Measurements from ENCODE around the gene GSN. TPM values are rescaled to one million over a fixed set of nuclear protein-coding genes. Genes with fewer than 3 reads are reported as not detected.

Gene GSN
- total and polyA plus RNA-seq, 10 of the 15 experiments (the other 5 are each of a cell fraction or from before 2014, with no cell fraction given), result 0.66 to 9.2 (median 6.2) TPM

DNA sequence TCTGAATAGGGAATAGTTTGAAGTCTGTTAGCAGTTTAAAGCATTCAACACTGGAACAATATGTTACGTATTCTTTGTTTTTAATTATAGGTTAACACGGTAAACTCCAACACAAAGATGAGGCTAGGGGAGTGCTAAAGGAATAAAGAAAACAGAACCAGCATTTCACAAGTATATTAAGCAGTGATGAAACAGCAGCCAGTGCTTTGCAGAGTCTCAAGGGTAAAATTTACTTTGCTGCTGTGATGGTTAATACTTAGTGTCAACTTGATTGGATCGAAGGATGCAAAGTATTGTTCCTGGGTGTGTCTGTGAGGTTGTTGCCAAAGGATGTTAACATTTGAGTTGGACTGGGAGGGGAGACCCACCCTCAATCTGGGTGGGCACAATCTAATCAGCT is 30.0 kb upstream of the GSN start (continued):
- TF ChIP-seq BHLHE40 (IDR thresholded peaks at IDR 0.05; ENCODE audit: borderline replicate concordance in 1 of 2, low read depth in 2 of 2, low read length in 1 of 2) (no peak), PAX8 (IDR thresholded peaks at IDR 0.05) (no peak), MEF2A (IDR thresholded peaks at IDR 0.05; ENCODE audit: insufficient read depth, low read depth, low read length) (no peak), PBX3 (IDR thresholded peaks at IDR 0.05; ENCODE audit: insufficient replicate concordance, low read depth, low read length) (no peak), FOXK2 (IDR thresholded peaks at IDR 0.05) (no peak), ZBTB11 (CRISPR knock-in tag; IDR thresholded peaks at IDR 0.05) (no peak), POU2F2 (IDR thresholded peaks at IDR 0.05; ENCODE audit: borderline replicate concordance, low read depth, low read length) (no peak), BRCA1 (IDR thresholded peaks at IDR 0.05; ENCODE audit: low read depth, low read length) (no peak), NFXL1 (IDR thresholded peaks at IDR 0.05; ENCODE audit: borderline replicate concordance) (no peak), POLR2AphosphoS5 (IDR thresholded peaks at IDR 0.05; ENCODE audit: low read length) (no peak), ETV6 (conservative IDR thresholded peaks at IDR 0.05 in 1 of 2, IDR thresholded peaks at IDR 0.05 in 1 of 2; ENCODE audit: borderline replicate concordance in 1 of 2, low read depth in 1 of 2) (no peak), CBX5 (IDR thresholded peaks at IDR 0.05; ENCODE audit: low read depth) (no peak), CHD2 (IDR thresholded peaks at IDR 0.05; ENCODE audit: borderline replicate concordance, low read depth, low read length) (no peak)
- TF ChIP-seq, protein P1, sequence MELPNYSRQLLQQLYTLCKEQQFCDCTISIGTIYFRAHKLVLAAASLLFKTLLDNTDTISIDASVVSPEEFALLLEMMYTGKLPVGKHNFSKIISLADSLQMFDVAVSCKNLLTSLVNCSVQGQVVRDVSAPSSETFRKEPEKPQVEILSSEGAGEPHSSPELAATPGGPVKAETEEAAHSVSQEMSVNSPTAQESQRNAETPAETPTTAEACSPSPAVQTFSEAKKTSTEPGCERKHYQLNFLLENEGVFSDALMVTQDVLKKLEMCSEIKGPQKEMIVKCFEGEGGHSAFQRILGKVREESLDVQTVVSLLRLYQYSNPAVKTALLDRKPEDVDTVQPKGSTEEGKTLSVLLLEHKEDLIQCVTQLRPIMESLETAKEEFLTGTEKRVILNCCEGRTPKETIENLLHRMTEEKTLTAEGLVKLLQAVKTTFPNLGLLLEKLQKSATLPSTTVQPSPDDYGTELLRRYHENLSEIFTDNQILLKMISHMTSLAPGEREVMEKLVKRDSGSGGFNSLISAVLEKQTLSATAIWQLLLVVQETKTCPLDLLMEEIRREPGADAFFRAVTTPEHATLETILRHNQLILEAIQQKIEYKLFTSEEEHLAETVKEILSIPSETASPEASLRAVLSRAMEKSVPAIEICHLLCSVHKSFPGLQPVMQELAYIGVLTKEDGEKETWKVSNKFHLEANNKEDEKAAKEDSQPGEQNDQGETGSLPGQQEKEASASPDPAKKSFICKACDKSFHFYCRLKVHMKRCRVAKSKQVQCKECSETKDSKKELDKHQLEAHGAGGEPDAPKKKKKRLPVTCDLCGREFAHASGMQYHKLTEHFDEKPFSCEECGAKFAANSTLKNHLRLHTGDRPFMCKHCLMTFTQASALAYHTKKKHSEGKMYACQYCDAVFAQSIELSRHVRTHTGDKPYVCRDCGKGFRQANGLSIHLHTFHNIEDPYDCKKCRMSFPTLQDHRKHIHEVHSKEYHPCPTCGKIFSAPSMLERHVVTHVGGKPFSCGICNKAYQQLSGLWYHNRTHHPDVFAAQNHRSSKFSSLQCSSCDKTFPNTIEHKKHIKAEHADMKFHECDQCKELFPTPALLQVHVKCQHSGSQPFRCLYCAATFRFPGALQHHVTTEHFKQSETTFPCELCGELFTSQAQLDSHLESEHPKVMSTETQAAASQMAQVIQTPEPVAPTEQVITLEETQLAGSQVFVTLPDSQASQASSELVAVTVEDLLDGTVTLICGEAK (IDR thresholded peaks at IDR 0.05; ENCODE audit: borderline replicate concordance), result no peak
- TF ChIP-seq, protein P2, sequence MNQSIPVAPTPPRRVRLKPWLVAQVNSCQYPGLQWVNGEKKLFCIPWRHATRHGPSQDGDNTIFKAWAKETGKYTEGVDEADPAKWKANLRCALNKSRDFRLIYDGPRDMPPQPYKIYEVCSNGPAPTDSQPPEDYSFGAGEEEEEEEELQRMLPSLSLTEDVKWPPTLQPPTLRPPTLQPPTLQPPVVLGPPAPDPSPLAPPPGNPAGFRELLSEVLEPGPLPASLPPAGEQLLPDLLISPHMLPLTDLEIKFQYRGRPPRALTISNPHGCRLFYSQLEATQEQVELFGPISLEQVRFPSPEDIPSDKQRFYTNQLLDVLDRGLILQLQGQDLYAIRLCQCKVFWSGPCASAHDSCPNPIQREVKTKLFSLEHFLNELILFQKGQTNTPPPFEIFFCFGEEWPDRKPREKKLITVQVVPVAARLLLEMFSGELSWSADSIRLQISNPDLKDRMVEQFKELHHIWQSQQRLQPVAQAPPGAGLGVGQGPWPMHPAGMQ (IDR thresholded peaks at IDR 0.05; ENCODE audit: borderline replicate concordance), result no peak
- TF ChIP-seq, protein P3, sequence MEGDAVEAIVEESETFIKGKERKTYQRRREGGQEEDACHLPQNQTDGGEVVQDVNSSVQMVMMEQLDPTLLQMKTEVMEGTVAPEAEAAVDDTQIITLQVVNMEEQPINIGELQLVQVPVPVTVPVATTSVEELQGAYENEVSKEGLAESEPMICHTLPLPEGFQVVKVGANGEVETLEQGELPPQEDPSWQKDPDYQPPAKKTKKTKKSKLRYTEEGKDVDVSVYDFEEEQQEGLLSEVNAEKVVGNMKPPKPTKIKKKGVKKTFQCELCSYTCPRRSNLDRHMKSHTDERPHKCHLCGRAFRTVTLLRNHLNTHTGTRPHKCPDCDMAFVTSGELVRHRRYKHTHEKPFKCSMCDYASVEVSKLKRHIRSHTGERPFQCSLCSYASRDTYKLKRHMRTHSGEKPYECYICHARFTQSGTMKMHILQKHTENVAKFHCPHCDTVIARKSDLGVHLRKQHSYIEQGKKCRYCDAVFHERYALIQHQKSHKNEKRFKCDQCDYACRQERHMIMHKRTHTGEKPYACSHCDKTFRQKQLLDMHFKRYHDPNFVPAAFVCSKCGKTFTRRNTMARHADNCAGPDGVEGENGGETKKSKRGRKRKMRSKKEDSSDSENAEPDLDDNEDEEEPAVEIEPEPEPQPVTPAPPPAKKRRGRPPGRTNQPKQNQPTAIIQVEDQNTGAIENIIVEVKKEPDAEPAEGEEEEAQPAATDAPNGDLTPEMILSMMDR (IDR thresholded peaks at IDR 0.05 in 2 of 3, conservative IDR thresholded peaks at IDR 0.05 in 1 of 3; ENCODE audit: control insufficient read depth in 2 of 3, extremely low read depth in 1 of 3, insufficient read depth in 1 of 3, low read depth in 3 of 3, low read length in 3 of 3), result no peak
